ENCODE measurements around the gene GNA14.
"Not testable (repeated sequence)": the region's sequence is repeated elsewhere in the genome, so short reads cannot be mapped to it uniquely, and the experiment has no call there.

Gene GNA14

GRCh38 chr9:77449240-77450084 lies 198.7 kb downstream of the GNA14 start:
- DNase-seq (ENCODE audit: low read depth), result no peak

- no peak for DNase-seq (ENCODE audit: low read depth)
Measured at GRCh38 chr9:77447646-77448045, 200.5 kb downstream of the GNA14 start.

GRCh38 chr9:77442436-77442835 lies 205.7 kb downstream of the GNA14 start:
- DNase-seq (ENCODE audit: low read depth), result no peak

GRCh38 chr9:77441124-77441523 lies 207.0 kb downstream of the GNA14 start:
- DNase-seq (ENCODE audit: low read depth), result not testable (repeated sequence)

- DNase-seq (ENCODE audit: low read depth), result no peak
Measured at GRCh38 chr9:77440057-77440456, 208.1 kb downstream of the GNA14 start.

GRCh38 chr9:77438653-77439052 lies 209.5 kb downstream of the GNA14 start:
- no peak for DNase-seq (ENCODE audit: low read depth)

- no peak for DNase-seq (ENCODE audit: low read depth)
Measured at GRCh38 chr9:77435688-77436087, 212.4 kb downstream of the GNA14 start.

GRCh38 chr9:77435277-77435676 lies 212.8 kb downstream of the GNA14 start:
- DNase-seq (ENCODE audit: low read depth), result no peak

GRCh38 chr9:77433675-77434445 lies 214.3 kb downstream of the GNA14 start:
- no peak for DNase-seq (ENCODE audit: low read depth)

- no peak for DNase-seq (ENCODE audit: low read depth)
Measured at GRCh38 chr9:77432053-77432452, 216.1 kb downstream of the GNA14 start.

- no peak for DNase-seq (ENCODE audit: low read depth)
Measured at GRCh38 chr9:77429928-77430327, 218.2 kb downstream of the GNA14 start.

- DNase-seq (ENCODE audit: low read depth), result no peak
Measured at GRCh38 chr9:77427256-77427927, 220.7 kb downstream of the GNA14 start.

GRCh38 chr9:77426712-77427111 lies 221.4 kb downstream of the GNA14 start:
- DNase-seq (ENCODE audit: low read depth), result no peak

- no peak for DNase-seq (ENCODE audit: low read depth)
Measured at GRCh38 chr9:77424993-77425392, 223.1 kb downstream of the GNA14 start.

GRCh38 chr9:77423841-77424240 lies 224.3 kb downstream of the GNA14 start:
- DNase-seq (ENCODE audit: low read depth), result no peak

GRCh38 chr9:77422969-77423368 lies 225.2 kb downstream of the GNA14 start:
- no peak for DNase-seq (ENCODE audit: low read depth)

- DNase-seq (ENCODE audit: low read depth), result no peak
Measured at GRCh38 chr9:77421506-77422265, 226.4 kb downstream of the GNA14 start.

GRCh38 chr9:77420641-77421040 lies 227.5 kb downstream of the GNA14 start:
- DNase-seq (ENCODE audit: low read depth), result no peak

GRCh38 chr9:77418226-77418625 lies 229.9 kb downstream of the GNA14 start:
- no peak for DNase-seq (ENCODE audit: low read depth)

- no peak for DNase-seq (ENCODE audit: low read depth)
Measured at GRCh38 chr9:77417566-77417965, 230.6 kb downstream of the GNA14 start.

- not testable (repeated sequence) for DNase-seq (ENCODE audit: low read depth)
Measured at GRCh38 chr9:77408521-77408920, 239.6 kb downstream of the GNA14 start.

- no peak for DNase-seq (ENCODE audit: low read depth)
Measured at GRCh38 chr9:77403239-77403638, 244.9 kb downstream of the GNA14 start.

All from T-helper 22 cell (primary cell).